ENCODE data around the gene HOXA9.

HOXA9 gene

DNA sequence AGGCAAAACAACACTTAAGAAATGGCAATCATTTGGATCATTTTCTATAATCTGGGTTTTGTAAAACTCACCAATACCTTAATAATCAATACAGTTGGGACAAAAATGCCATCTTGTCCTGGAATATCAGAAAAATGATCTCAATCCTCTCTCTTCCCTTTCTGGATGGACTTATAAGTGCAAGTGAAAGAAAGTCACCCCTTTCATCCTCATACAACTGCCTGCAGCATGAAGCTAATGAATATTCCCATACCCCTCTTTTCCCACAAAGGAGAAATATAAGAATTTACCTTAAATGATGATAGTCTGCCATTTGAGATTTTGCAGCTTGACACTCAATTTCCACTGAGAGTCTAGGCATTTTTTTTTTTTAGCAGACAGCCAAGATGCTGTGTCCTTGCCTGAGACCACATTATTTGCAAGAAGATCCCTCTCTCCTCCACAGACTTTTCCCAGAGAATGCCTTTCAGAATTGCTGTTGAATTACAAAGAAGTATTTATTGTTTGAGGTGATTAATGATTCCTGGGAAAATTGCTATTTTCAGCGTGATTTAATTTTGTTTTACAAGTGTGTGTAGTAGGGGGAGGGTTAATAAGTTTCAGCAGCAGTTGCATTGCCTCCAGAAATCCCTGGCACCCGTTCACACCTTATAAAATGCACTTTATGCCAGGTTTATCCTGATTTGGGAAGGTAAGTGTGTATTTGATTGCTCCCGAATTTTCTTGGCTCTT, 38.6 kb downstream of the HOXA9 start:
- no peak for DNase-seq (ENCODE audit: extremely low read depth, low read depth)
- no peak overlapping the region for H3K4me3 ChIP-seq (replicated peaks; ENCODE audit: low read depth, low read length)
- TF ChIP-seq, protein P1, sequence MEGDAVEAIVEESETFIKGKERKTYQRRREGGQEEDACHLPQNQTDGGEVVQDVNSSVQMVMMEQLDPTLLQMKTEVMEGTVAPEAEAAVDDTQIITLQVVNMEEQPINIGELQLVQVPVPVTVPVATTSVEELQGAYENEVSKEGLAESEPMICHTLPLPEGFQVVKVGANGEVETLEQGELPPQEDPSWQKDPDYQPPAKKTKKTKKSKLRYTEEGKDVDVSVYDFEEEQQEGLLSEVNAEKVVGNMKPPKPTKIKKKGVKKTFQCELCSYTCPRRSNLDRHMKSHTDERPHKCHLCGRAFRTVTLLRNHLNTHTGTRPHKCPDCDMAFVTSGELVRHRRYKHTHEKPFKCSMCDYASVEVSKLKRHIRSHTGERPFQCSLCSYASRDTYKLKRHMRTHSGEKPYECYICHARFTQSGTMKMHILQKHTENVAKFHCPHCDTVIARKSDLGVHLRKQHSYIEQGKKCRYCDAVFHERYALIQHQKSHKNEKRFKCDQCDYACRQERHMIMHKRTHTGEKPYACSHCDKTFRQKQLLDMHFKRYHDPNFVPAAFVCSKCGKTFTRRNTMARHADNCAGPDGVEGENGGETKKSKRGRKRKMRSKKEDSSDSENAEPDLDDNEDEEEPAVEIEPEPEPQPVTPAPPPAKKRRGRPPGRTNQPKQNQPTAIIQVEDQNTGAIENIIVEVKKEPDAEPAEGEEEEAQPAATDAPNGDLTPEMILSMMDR (IDR thresholded peaks at IDR 0.05; ENCODE audit: low read depth, low read length, missing control alignments), result no peak

DNA sequence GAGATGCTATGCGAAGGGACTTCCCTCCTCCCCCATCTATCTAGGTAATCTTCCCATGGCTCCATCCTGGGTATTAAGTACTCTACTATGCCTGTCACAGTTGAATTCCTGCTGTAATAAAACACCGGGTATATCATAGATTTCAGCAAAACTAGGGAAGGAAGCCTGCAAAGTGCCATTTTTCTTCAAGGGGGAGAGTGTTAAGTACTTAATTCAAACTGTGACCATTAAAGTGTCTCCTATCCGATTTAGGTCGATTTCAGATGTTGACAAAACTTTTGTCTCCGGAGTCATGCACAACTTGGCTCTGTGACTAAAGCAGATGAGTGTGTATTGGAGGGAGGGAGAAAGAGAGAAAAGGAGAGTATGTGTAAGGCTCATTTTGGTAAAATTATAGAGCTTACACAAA, 39.3 kb downstream of the HOXA9 start:
- no peak for DNase-seq (ENCODE audit: extremely low read depth, low read depth)
- H3K4me3 ChIP-seq (replicated peaks; ENCODE audit: low read depth, low read length), result no peak overlapping the region
- TF ChIP-seq, protein P1 (IDR thresholded peaks at IDR 0.05; ENCODE audit: low read depth, low read length, missing control alignments), result no peak

DNA sequence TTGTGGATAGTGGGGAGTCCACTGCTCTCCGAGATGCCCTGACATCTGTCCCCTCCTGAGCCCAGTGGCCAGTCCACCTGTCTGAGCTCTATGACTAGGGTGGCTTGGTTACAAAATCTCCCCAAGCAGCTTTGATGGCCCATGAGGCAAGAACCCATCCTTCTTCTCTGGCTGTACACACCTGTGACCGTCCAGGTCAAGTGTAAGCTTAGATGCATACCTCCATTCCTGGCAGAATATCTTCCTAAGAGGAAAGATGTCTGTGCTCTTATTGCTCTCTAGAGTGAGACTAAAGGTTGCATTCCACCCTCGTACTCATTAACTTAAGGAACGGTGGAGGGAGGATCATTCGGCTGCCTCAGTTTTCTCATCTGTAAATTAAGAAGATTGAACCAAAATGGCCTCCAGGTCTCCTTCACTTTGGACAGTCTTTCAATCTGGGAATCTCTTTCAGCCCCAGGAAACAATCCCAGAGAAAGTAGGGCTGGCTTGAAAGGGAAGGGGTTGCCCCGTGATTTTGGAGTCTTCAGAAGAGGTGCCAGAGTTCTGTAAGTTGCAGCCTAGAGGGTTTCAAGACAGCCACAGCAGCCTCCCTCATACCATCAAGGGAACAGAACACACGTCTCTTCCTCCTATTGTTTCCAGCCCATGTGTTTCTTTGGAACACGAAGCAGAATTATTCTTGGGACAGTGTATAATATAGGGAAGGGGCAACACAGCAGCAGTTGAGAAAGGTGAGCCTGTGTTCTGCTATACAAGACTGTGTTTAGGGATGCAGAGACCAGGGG, 40.2 kb downstream of the HOXA9 start:
- TF ChIP-seq, protein P1 (IDR thresholded peaks at IDR 0.05; ENCODE audit: low read depth, low read length, missing control alignments), result no peak
- no peak for DNase-seq (ENCODE audit: extremely low read depth, low read depth)
- H3K4me3 ChIP-seq (replicated peaks; ENCODE audit: low read depth, low read length), result no peak overlapping the region

DNA sequence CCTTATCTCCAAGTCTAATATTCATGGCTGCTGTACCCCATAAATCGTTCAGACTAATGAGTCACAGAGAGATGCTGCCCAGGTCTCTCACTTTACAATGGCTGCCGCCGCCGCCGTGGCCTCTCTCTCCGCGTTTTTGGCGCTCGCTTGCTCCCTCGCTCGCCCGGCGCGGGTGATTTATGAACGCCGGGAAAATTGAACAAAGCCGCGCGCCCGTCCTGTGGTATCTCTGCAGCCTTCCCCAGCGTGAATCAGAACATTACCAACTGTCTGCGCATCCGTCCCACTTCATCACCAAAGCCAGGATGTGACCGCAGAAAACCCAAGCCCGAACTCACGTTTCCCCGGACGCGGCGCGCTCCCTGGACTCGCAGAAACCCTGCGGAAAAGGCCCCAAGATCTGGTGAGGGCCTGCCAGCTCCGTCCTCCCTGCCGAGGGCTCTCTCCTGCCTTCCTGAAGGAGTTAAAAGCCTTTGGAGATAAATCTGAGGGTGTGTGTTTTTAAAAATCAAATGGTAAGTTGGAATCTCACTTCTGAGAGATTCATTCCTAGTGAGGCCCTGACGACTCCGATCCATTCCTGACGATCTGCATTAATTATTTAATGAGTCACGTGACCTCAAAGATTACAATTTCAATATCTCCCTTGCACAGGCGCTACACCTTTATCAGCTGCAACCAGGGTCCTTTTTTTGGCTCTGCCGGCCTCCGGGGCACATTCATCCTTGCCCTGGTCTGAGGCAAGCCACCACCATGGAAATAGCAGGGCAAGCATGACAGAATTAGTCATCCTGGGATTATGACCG, 41.0 kb downstream of the HOXA9 start:
- no peak for DNase-seq (ENCODE audit: extremely low read depth, low read depth)
- H3K4me3 ChIP-seq (replicated peaks; ENCODE audit: low read depth, low read length), result no peak overlapping the region
- TF ChIP-seq, protein P1 (IDR thresholded peaks at IDR 0.05; ENCODE audit: low read depth, low read length, missing control alignments), result no peak

DNA sequence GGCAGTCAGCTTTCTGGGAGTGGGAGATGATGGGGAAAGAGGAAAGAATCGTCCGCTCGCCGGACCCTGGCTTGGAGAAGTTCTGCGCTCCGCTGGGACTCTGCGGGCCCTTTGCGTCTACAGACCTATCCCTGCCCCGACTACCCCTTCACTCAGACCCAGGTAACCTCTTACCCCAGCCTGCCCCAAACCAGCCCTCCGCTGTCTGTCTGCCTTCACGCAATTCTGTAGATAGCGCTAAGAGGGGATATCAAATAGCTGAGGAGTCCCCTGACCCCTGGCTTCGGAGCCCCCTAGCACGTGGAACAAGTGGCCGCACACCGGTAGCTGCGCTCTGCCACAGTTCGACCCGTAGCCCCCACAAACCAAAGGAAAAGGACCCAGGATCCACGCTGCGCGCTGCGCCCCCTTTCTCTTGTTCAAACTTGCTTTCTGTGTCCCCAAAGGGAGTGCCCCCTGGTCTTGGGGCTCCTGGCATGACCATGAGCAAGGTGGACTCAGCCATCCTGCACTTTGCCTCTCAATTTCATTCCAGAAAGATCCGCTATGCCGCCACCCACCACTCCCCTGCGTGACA, 41.8 kb downstream of the HOXA9 start:
- no peak for DNase-seq (ENCODE audit: extremely low read depth, low read depth)
- no peak overlapping the region for H3K4me3 ChIP-seq (replicated peaks; ENCODE audit: low read depth, low read length)
- TF ChIP-seq, protein P1 (IDR thresholded peaks at IDR 0.05; ENCODE audit: low read depth, low read length, missing control alignments), result no peak

DNA sequence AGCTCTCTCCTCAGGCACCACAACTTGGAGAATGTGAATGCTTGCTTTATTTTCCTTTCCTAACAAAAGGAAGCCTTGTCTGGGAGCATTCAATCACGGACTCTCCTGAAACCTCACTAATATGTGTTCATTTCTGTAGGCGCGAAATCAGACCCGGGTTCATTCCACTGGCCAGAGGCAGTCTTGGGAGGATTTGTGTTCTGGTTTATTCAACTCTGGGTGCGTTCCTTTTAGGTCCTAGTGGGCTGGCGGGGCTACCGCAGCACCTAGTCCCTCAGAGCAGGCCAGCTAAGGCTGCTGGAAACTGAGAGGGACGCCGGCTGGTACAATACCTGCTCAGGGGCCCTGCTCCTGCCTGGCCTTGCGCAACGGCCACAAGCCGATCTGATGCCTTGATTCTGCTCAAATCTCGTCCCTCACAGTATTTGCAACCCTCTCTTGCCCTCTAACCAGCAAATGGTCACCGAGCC, 42.3 kb downstream of the HOXA9 start:
- TF ChIP-seq, protein P1 (IDR thresholded peaks at IDR 0.05; ENCODE audit: low read depth, low read length, missing control alignments), result no peak
- no peak overlapping the region for H3K4me3 ChIP-seq (replicated peaks; ENCODE audit: low read depth, low read length)
- no peak for DNase-seq (ENCODE audit: extremely low read depth, low read depth)

All from HFF-Myc (cell line).